Kidney capillary endothelial cell (primary cell): ENCODE results near the gene ANKS1A.
"Not testable (repeated sequence)": the region's sequence is repeated elsewhere in the genome, so short reads cannot be mapped to it uniquely, and the experiment has no call there.

Experiments
- DNase-seq: peaks from one replicate; pipeline ENCODE4 v3.0.0-alpha.2; 2018; ENCODE audit warnings: low spot score

ANKS1A gene

DNA sequence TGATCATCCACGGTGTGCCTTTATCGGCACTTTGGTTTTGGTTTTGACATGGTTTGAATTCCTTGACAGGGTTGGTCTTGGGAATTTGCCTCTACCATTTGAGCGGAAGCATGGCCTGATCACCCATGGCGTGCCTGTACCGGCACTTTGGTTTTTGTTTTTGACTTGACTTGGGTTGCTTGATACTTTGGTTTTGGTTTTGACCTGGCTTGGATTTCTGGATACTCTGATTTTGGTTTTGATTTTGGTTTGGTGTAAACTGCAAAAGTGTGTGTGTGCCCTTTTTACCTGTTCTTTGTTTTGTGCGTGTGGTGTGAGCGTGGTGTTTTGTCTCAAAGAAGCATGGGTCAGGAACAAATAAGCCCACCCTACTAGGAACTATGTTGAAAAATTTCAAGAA is 110.1 kb downstream of the ANKS1A start:
- not testable (repeated sequence) for DNase-seq

- DNase-seq = not testable (repeated sequence)
Measured at GRCh38 chr6:34999962-35000361, 110.9 kb downstream of the ANKS1A start.

DNA sequence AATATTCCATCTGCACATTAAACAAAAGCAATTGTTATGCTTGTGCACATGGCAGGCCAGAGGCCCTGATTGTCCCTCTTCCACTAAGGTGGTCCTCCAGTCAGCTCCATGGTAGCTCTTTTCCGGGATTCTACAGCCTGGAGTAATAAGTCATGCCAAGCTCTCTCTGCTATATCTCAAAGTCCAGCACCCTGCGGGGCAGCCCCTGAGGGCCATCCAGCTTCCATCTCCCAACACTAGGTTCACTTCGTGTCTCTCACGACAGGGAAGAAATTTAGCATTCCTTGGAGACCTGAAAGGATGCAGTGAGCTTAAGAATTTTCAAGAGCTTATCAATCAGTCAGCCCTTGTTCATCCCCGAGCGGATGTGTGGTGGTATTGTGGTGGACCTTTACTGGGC is 112.3 kb downstream of the ANKS1A start:
- DNase-seq = not testable (repeated sequence)

GRCh38 chr6:35003886-35004530 is 115.0 kb downstream of the ANKS1A start:
- not testable (repeated sequence) for DNase-seq

DNA sequence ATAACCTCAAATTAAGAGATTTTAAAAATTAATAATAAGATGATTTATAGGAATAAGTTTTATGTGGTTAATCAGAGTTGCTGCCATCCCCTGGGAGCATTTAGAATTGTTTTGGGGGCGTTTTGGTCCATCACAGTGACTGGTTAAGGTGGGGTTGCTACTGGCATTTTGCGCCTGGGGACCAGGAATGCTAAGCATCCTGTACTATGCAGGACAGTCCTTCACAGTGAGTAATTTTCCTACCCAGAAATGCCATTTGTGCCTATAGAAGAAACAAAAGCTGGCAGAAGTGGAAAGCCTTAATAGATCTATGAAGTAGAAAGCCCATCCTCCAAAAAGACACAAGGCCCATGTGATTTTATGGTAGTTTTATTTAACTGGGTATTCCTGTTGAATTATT is 118.0 kb downstream of the ANKS1A start:
- DNase-seq = no peak

DNA sequence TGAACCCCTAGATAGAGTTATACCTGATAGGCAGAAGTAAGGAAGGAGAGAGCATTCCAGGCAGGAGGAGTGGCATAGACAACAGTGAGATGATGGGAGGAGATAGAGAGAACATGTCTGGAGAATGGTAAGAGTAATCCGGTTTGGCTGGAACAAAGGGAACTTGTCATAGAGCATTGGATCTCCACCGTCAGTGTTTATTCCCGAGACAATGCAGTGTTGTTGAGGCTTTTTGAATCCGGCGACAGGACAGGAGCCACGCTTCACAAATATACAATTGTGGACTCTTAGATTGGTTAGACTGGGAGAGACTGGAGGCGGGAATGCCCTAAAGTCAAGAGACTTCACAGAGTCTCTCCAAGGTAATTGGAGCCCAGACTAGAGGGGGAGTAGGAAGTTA is 119.8 kb downstream of the ANKS1A start:
- DNase-seq = no peak

DNA sequence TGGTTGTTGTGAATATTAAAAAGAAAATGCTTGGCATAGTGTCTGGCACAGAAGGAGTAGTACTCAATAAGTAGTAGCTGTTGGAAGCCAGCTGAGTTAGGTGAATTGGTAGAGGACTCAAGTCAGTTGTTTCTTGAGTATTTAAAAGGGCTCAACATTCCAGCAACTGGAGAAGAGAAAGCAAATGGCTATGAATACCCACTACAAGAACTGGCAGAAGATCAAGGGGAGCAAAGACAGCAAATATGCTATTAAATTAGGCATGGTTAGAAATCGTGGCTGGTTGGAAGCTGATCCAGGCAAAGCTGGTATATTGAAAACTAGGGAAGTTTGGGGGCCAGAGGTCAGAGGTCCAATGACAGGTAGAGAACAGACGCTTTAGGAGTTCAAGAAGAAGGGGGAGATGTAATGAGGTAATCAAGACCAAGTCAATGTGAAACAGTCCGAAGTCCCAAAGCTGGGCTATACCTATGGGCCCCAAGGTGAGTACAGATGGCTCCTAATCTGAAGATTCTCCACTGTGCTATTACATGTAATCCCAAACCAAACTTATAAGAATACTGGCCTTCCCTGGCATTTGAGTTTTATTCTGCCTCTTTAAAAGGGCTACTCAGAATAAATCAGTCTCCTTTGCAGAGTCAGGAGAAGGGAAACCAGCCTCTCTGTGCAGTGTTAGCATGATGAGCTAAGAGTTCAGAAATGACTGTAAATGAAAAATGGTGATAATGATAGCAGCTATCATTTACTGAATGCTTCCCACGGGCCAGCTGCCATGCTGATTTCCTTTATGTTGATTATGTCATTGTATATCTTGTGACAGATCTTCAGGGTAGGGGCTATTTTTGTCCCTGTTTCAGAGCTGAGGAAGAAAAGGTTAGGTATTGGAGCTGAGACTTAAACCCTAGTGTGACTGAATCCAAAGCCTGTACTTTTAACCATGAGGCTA is 122.3 kb downstream of the ANKS1A start:
- no peak for DNase-seq

GRCh38 chr6:35013701-35014100 is 124.6 kb downstream of the ANKS1A start:
- no peak for DNase-seq

- no peak for DNase-seq
Measured at GRCh38 chr6:35014341-35014740, 125.3 kb downstream of the ANKS1A start.

- DNase-seq = peak; percentile 81
Measured at GRCh38 chr6:35014786-35015185, 125.7 kb downstream of the ANKS1A start.

- DNase-seq = no peak
Measured at GRCh38 chr6:35015476-35015875, 126.4 kb downstream of the ANKS1A start.

- no peak for DNase-seq
Measured at GRCh38 chr6:35015996-35016395, 126.9 kb downstream of the ANKS1A start.

DNA sequence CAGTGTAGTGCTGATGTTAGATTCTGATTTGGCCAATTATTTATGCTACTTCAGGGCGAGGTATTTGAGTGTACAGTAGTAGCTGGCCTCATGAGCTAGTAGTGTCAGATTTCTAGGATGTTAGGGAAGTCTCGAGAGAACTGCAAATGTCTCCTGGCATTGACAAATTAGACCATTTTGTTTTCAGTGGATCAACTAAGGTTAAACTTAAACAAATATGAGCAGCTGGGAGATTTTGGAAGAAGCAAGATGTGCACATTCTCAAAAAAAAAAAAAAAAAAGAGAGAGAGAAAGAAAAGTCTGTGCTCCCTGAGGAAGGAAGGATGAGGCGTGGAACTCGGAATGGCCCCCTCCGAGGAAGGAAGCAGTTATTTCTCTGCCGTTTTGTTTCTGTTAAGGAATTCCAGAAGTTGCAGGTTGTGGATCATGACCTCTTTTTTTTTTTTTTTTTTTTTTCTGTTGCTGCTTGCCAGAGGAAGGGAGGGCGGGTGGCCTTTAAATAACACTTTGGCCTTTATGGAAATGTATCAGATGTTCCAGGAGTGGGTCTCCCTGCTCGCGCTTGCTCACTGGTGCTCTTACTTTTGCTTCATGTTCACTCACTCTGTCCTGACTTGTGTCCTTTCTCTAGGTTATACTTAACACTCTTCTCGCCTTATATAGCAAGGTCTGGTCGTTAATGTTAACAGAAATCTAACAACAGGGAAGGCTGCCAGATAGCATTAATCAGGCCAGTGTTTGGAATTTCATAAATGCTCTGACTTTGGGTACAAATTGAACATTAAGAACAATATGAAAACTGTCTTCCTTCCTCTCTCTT is 127.7 kb downstream of the ANKS1A start:
- no peak for DNase-seq

- no peak for DNase-seq
Measured at GRCh38 chr6:35017411-35018181, 128.5 kb downstream of the ANKS1A start.

GRCh38 chr6:35018182-35018519 is 129.1 kb downstream of the ANKS1A start:
- no peak for DNase-seq

DNA sequence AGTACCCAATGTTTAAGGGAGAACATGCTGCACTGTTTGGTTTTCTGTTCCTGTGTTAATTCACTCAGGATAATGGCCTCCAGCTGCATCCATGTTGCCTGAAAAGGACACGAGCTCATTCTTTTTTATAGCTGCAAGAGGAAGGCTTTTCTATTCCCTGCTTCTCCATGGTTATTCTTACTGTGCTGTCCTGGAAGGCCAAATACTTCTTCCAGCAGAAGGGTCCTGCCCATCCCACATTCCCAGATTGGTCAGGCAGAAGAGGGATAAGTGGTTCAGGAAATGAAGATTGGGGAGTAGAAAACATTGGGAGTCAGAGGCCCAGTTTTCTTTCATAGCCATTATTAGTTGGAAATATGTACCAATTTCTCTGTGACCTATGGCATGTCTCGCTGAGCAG is 129.7 kb downstream of the ANKS1A start:
- DNase-seq = no peak

DNA sequence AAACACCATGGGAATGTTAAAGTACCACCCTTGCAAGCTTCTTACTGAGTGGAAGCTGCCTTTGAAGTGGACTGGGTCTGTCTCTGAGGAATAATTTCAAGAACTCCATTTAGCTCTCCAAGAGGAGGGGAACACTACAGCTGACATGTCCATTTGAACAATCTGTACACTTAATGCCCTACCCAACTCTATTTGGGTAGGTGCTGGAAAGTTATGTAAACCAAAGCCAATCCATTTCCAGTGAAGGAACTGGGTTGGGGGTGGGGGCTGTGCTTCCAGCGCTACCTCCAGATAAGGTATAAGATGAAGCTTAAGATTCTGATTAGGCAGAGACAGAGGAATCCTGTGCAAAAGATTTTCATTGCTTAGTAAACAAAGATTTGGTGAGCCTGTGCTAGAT is 130.1 kb downstream of the ANKS1A start:
- no peak for DNase-seq

DNA sequence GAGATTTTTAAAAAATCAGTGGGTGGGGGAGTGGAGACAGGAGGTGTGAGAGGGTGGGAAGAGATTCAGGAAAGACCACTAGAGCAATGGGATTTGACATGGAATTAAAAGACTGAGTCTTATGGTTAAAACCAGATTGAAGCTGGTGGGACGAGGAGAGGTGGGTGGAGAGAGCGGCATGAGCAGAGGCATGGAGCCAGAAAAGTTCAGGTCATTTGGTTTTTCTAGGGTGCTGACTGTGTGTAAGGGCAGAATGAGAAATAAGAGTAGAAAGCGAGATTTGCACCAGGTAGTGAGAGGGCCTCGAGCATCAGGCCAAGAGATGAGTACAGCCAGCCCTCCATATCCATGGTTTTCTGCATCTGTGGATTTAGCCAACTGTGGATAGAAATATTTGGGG is 130.8 kb downstream of the ANKS1A start:
- no peak for DNase-seq

GRCh38 chr6:35021004-35021403 is 131.9 kb downstream of the ANKS1A start:
- DNase-seq = no peak

- no peak for DNase-seq
Measured at GRCh38 chr6:35023091-35024000, 134.3 kb downstream of the ANKS1A start.

GRCh38 chr6:35024551-35025054 is 135.5 kb downstream of the ANKS1A start:
- DNase-seq = peak; percentile 60
